ENCODE measurements around the gene CNTN6.

DNA sequence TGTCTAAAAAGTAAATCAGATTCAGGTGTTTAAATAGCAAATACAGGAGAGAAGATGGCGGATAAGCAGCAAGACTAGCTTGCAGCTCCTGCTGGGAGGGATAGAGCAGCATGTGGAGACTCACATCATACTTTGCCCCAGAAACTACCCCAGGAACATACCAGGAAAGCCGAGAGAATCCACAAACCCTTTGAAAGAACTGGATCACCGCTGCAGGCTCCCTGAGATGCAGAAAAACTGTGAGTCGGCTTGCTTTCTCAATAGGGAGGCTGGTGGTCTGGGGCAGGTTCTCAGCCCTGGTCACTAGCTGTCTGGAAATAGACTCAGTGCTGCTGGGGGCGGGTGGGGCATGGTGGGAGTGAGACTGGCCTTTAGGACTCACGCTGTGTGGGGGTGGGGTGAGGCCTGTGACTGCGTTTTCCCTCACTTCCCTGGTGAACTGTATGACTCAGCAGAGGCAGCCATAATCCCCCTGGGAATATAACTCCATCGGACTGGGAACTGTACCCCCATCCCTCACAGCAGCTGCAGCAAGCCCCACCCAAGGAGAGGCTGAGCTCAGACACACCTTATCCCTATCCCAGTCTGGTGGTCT, 142.8 kb downstream of the CNTN6 start:
- TF ChIP-seq POLR2AphosphoS5 (IDR thresholded peaks at IDR 0.05; ENCODE audit: low read depth, low read length), result no peak
- TF ChIP-seq TAF1 (IDR thresholded peaks at IDR 0.05; ENCODE audit: borderline replicate concordance, insufficient read depth, low read length), result no peak
- TF ChIP-seq, protein P1, sequence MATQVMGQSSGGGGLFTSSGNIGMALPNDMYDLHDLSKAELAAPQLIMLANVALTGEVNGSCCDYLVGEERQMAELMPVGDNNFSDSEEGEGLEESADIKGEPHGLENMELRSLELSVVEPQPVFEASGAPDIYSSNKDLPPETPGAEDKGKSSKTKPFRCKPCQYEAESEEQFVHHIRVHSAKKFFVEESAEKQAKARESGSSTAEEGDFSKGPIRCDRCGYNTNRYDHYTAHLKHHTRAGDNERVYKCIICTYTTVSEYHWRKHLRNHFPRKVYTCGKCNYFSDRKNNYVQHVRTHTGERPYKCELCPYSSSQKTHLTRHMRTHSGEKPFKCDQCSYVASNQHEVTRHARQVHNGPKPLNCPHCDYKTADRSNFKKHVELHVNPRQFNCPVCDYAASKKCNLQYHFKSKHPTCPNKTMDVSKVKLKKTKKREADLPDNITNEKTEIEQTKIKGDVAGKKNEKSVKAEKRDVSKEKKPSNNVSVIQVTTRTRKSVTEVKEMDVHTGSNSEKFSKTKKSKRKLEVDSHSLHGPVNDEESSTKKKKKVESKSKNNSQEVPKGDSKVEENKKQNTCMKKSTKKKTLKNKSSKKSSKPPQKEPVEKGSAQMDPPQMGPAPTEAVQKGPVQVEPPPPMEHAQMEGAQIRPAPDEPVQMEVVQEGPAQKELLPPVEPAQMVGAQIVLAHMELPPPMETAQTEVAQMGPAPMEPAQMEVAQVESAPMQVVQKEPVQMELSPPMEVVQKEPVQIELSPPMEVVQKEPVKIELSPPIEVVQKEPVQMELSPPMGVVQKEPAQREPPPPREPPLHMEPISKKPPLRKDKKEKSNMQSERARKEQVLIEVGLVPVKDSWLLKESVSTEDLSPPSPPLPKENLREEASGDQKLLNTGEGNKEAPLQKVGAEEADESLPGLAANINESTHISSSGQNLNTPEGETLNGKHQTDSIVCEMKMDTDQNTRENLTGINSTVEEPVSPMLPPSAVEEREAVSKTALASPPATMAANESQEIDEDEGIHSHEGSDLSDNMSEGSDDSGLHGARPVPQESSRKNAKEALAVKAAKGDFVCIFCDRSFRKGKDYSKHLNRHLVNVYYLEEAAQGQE (IDR thresholded peaks at IDR 0.05; ENCODE audit: insufficient read depth in 1 of 2, low read depth in 2 of 2, low read length in 2 of 2), result no peak
